H1 (cell line): ENCODE measurements around the gene PPFIBP2. TPM values are rescaled to one million over a fixed set of nuclear protein-coding genes. Genes with fewer than 3 reads are reported as not detected.

ENCODE experiments used
- CTCF ChIA-PET: fragments of 300-600 bp; sonication (Branson Sonifier 250); formaldehyde crosslinking; loops from one replicate; lab custom pipeline; 2021; ENCODE audit not compliant: partially characterized antibody; lab: Charles Lee
- POLR2A ChIA-PET: fragments of 300-600 bp; sonication (Branson Sonifier 250); formaldehyde crosslinking; loops from one replicate; lab custom pipeline; 2021; ENCODE audit warnings: inconsistent platforms; ENCODE audit not compliant: partially characterized antibody; lab: Charles Lee
- DNase-seq, 2 experiments: peaks; one replicate each; pipeline versions ENCODE4 v3.0.0 to v3.0.0-alpha.2; 2010 to 2022; ENCODE audit warnings: low spot score in 2 of 2, low read depth in 1 of 2, mixed read lengths in 1 of 2
- FAIRE-seq: peaks from 2 replicates; lab custom pipeline; 2011; peaks lifted over from hg19 to GRCh38; lab: Jason Lieb, UNC
- H2AFZ ChIP-seq: 2 replicates; pipeline ENCODE4 v1.8.1; 2012; ENCODE audit warnings: low read length, inconsistent platforms
- H2AK5ac ChIP-seq: 2 replicates; pipeline ENCODE4 v1.6.1; 2013; ENCODE audit warnings: low read depth, low read length
- H2BK120ac ChIP-seq: replicated peaks from 2 replicates; pipeline ENCODE3; 2013; ENCODE audit warnings: low read depth, low read length, inconsistent platforms
- H2BK12ac ChIP-seq: 2 replicates; pipeline ENCODE4 v1.6.1; 2013; ENCODE audit warnings: low read depth, low read length
- H2BK15ac ChIP-seq: 2 replicates; pipeline ENCODE4 v1.6.1; 2013; ENCODE audit warnings: low read length
- H2BK20ac ChIP-seq: 2 replicates; pipeline ENCODE4 v1.6.1; 2013; ENCODE audit warnings: low read length
- H2BK5ac ChIP-seq: 2 replicates; pipeline ENCODE4 v1.6.1; 2013; ENCODE audit warnings: low read depth, low read length
- H3K14ac ChIP-seq: 2 replicates; pipeline ENCODE4 v1.6.1; 2013; ENCODE audit warnings: inconsistent platforms; ENCODE audit not compliant: insufficient read length
- H3K18ac ChIP-seq: 2 replicates; pipeline ENCODE4 v1.6.1; 2013; ENCODE audit warnings: low read length; ENCODE audit errors: extremely low read depth
- H3K23ac ChIP-seq: 2 replicates; pipeline ENCODE4 v1.6.1; 2013; ENCODE audit warnings: inconsistent platforms; ENCODE audit not compliant: insufficient read length
- H3K23me2 ChIP-seq: 2 replicates; pipeline ENCODE4 v1.6.1; 2013; ENCODE audit warnings: low read depth, low read length
- H3K27ac ChIP-seq: 2 replicates; pipeline ENCODE4 v1.6.1; 2011; ENCODE audit warnings: low read depth, low read length, inconsistent platforms
- H3K27me3 ChIP-seq, 4 experiments: replicated peaks in 1 of 4; 1 replicate in 1 of 4; 2 replicates in 3 of 4; pipeline versions ENCODE4 v1.6.1 to v1.8.1; 2011 to 2013; ENCODE audit warnings: low read length in 3 of 4, mild to moderate bottlenecking in 3 of 4, inconsistent platforms in 2 of 4, mixed read lengths in 2 of 4, moderate library complexity in 1 of 4; ENCODE audit not compliant: control insufficient read depth in 3 of 4, insufficient read depth in 3 of 4; ENCODE audit errors: extremely low read depth in 1 of 4
- H3K36me3 ChIP-seq, 4 experiments: 2 replicates each; pipeline versions ENCODE4 v1.6.1 to v1.8.1; 2011 to 2013; ENCODE audit warnings: mild to moderate bottlenecking in 4 of 4, low read length in 3 of 4, moderate library complexity in 2 of 4, control low read depth in 1 of 4, inconsistent platforms in 1 of 4; ENCODE audit not compliant: insufficient read depth in 4 of 4, control insufficient read depth in 2 of 4
- H3K4ac ChIP-seq: replicated peaks from 2 replicates; pipeline ENCODE3; 2013; ENCODE audit warnings: low read length, low read depth, mixed read lengths, inconsistent platforms; ENCODE audit not compliant: insufficient read length
- H3K4me1 ChIP-seq, 4 experiments: replicated peaks in 1 of 4; 1 replicate in 1 of 4; 2 replicates in 3 of 4; pipeline versions ENCODE4 v1.6.1 to v1.8.1; 2011 to 2013; ENCODE audit warnings: low read length in 3 of 4, inconsistent platforms in 2 of 4, mixed read lengths in 1 of 4; ENCODE audit not compliant: insufficient read depth in 4 of 4, control insufficient read depth in 3 of 4
- H3K4me2 ChIP-seq, 2 experiments: 2 replicates each; pipeline versions ENCODE4 v1.6.1 to v1.8.1; 2011 to 2013; ENCODE audit warnings: low read depth in 2 of 2, low read length in 2 of 2, control low read depth in 1 of 2, inconsistent platforms in 1 of 2, mild to moderate bottlenecking in 1 of 2; ENCODE audit not compliant: insufficient read depth in 1 of 2
- H3K4me3 ChIP-seq, 4 experiments: fragments of 200-600, 300-600 bp in 1 of 4; sonication (generic), shearing (Covaris generic), sonication (Bioruptor Twin) in 1 of 4; 2 replicates each; pipeline versions ENCODE4 v1.5.1 to v1.8.1; 2011 to 2016; ENCODE audit warnings: low read length in 4 of 4, low read depth in 3 of 4, control low read depth in 2 of 4, inconsistent platforms in 2 of 4, mild to moderate bottlenecking in 2 of 4, mixed read lengths in 1 of 4, moderate library complexity in 1 of 4; ENCODE audit not compliant: insufficient read depth in 2 of 4; ENCODE audit errors: extremely low read depth in 1 of 4
- H3K56ac ChIP-seq: replicated peaks from 2 replicates; pipeline ENCODE3; 2013; ENCODE audit warnings: low read depth, mild to moderate bottlenecking, mixed read lengths, low read length, inconsistent platforms; ENCODE audit not compliant: insufficient read length
- H3K79me1 ChIP-seq: 2 replicates; pipeline ENCODE4 v1.6.1; 2013; ENCODE audit warnings: low read depth, low read length, control low read depth
- H3K79me2 ChIP-seq, 2 experiments: 2 replicates each; pipeline versions ENCODE4 v1.6.1 to v1.8.1; 2012 to 2013; ENCODE audit warnings: low read length in 2 of 2, mild to moderate bottlenecking in 2 of 2, inconsistent platforms in 1 of 2; ENCODE audit not compliant: insufficient read depth in 2 of 2, control insufficient read depth in 1 of 2
- H3K9ac ChIP-seq, 4 experiments: replicated peaks in 1 of 4; 1 replicate in 1 of 4; 2 replicates in 3 of 4; pipeline versions ENCODE4 v1.6.1 to v1.8.1; 2011 to 2013; ENCODE audit warnings: low read depth in 3 of 4, low read length in 3 of 4, control low read depth in 2 of 4, mild to moderate bottlenecking in 2 of 4, moderate library complexity in 2 of 4, inconsistent platforms in 1 of 4; ENCODE audit errors: extremely low read depth in 1 of 4
- H3K9me3 ChIP-seq, 2 experiments: 2 replicates each; pipeline versions ENCODE4 v1.6.1 to v1.8.1; 2012 to 2013; ENCODE audit warnings: mild to moderate bottlenecking in 2 of 2, moderate library complexity in 2 of 2, control low read depth in 1 of 2, inconsistent platforms in 1 of 2, low read depth in 1 of 2, low read length in 1 of 2, mixed read lengths in 1 of 2; ENCODE audit not compliant: insufficient read depth in 2 of 2
- H4K20me1 ChIP-seq, 2 experiments: replicated peaks in 1 of 2; 2 replicates each; pipeline versions ENCODE3 to v1.8.1; 2011 to 2013; ENCODE audit warnings: inconsistent platforms in 2 of 2, low read length in 2 of 2, mild to moderate bottlenecking in 1 of 2; ENCODE audit not compliant: insufficient read depth in 2 of 2, control insufficient read depth in 1 of 2
- H4K5ac ChIP-seq: 2 replicates; pipeline ENCODE4 v1.6.1; 2013; ENCODE audit warnings: low read length, low read depth, mixed read lengths, inconsistent platforms; ENCODE audit not compliant: insufficient read length
- H4K8ac ChIP-seq: 2 replicates; pipeline ENCODE4 v1.8.0; 2013; ENCODE audit warnings: mild to moderate bottlenecking, moderate library complexity, low read length, inconsistent platforms; ENCODE audit not compliant: insufficient read depth; ENCODE audit errors: extremely low read depth
- H4K91ac ChIP-seq: replicated peaks from 2 replicates; pipeline ENCODE3; 2013; ENCODE audit warnings: low read length, mixed read lengths, inconsistent platforms; ENCODE audit not compliant: insufficient read length
- BACH1 ChIP-seq: IDR thresholded peaks from 2 replicates; pipeline ENCODE4 v1.6.1; 2012; ENCODE audit warnings: low read length, improper control_type of control experiment
- CEBPB ChIP-seq: IDR thresholded peaks from 2 replicates; pipeline ENCODE4 v1.6.1; 2012; ENCODE audit warnings: low read depth, low read length
- TAF7 ChIP-seq: optimal IDR thresholded peaks from 2 replicates; pipeline ENCODE3; 2011; ENCODE audit warnings: low read depth, mild to moderate bottlenecking, inconsistent platforms, low read length, moderate library complexity, borderline replicate concordance
- TCF12 ChIP-seq: IDR thresholded peaks from 2 replicates; pipeline ENCODE4 v1.6.1; 2011; ENCODE audit warnings: low read depth, mild to moderate bottlenecking, low read length
- WGBS, 2 experiments: shearing (Covaris generic) in 1 of 2; methylation state at CpG; one replicate each; pipeline versions ENCODE4 v1.1.6 to v1.1.7; 2013 to 2015; ENCODE audit warnings: low lambda C conversion rate in 2 of 2, mixed read lengths in 2 of 2, inconsistent platforms in 1 of 2, low coverage in 1 of 2, missing lambda C conversion rate in 1 of 2; ENCODE audit not compliant: insufficient replicate concordance in 2 of 2, insufficient coverage in 1 of 2, insufficient read length in 1 of 2; ENCODE audit errors: extremely low coverage in 1 of 2, missing lambda C conversion rate in 1 of 2; 5-methylcytosine and 5-hydroxymethylcytosine counted together
- polyA plus RNA-seq, 7 experiments: library from polyadenylated mRNA; depleted of rRNA in 3 of 7; stranded (reverse) in 5 of 7; unstranded in 2 of 7; fragments of >200 nt in 5 of 7; fragments of 200-250 nt in 2 of 7; gene quantifications; 1 replicate in 5 of 7; 2 replicates in 1 of 7; 4 replicates in 1 of 7; pipeline versions ENCODE4 v1.2.1 to v1.2.3, GENCODE V29; 2011 to 2013; ENCODE audit warnings: missing spikeins in 2 of 7, mixed read lengths in 2 of 7
- total RNA-seq: library from RNA; stranded (reverse); fragmentation: NEBNext Ultra II Directional; extraction: Animal tissue kit (Norgen Biotek cat#: 25700); gene quantifications from 2 replicates; pipeline ENCODE4 v1.2.1, GENCODE V29; 2021

The PPFIBP2 gene
- total and polyA plus RNA-seq, 2 of the 8 experiments (the other 6 are each of a cell fraction or from before 2014, with no cell fraction given): 5.5 to 9.8 TPM

- Histone ChIP-seq H4K91ac (no peak overlapping the region), H3K9ac (no peak overlapping the region), H3K4ac (no peak overlapping the region), H3K23me2 (no peaks in the 10 kb centered on the region), H2BK20ac (no peak overlapping the region), H3K36me3 (no peaks in the 10 kb centered on the region; a peak in 1 of 8 replicates), H2BK5ac (no peak overlapping the region), H3K27ac (no peak overlapping the region), H3K23ac (no peak overlapping the region), H2BK120ac (no peak overlapping the region), H2AK5ac (no peak overlapping the region), H3K56ac (no peak overlapping the region), H4K8ac (0 out of 2 replicates have a peak overlapping the region, but pooled peaks have one; percentile 20), H3K9me3 (no peaks in the 10 kb centered on the region), H4K5ac (no peak overlapping the region), H3K4me1 (no peaks in the 10 kb centered on the region), H3K14ac (no peak overlapping the region), H3K79me2 (no peaks in the 10 kb centered on the region), H3K18ac (no peak overlapping the region), H2BK15ac (no peak overlapping the region), H2BK12ac (peak overlapping the region; percentile 60; the same call in 1 of the 2 replicates), H3K27me3 (no peaks in the 10 kb centered on the region), H4K20me1 (no peaks in the 10 kb centered on the region), H3K4me3 (no peak overlapping the region), H2AFZ (no peak overlapping the region), H3K4me2 (no peak overlapping the region), H3K79me1 (no peaks in the 10 kb centered on the region)
- 91% methylated on average over 11 of the region's 11 CpGs; no CpG with 5 or more reads in 1 of the 2 experiments for whole genome bisulfite sequencing, 2 experiments
- ChIA-PET CTCF (interaction anchor here (0.6 to 16.4 kb wide), 46 partner anchors 8 to 794 kb away, joined by 3 to 325 read pairs (median 5); partner anchors contain the start of genes OR10A2 and PPFIBP2), POLR2A (interaction anchor here (0.9 to 1.4 kb wide), 5 partner anchors 8 to 142 kb away, joined by 3 to 7 read pairs (median 4); no protein-coding TSS in a partner anchor)
- no peak for TF ChIP-seq BACH1
- no peak for TF ChIP-seq TAF7
- no peak for TF ChIP-seq TCF12
- no peak for TF ChIP-seq CEBPB
- DNase-seq (no peak), FAIRE-seq (no peak)
Observed at GRCh38 chr11:7656704-7657103, 142.9 kb downstream of the PPFIBP2 start.
